H9 (cell line): ENCODE results near the gene AXL. TPM values are rescaled to one million over a fixed set of nuclear protein-coding genes. Genes with fewer than 3 reads are reported as not detected.

Source experiments
- DNase-seq: peaks from one replicate; pipeline ENCODE4 v3.0.0-alpha.2; 2017
- H2AFZ ChIP-seq: one replicate; pipeline ENCODE4 v1.6.1; 2013; ENCODE audit warnings: mild to moderate bottlenecking, low read length, control low read depth, moderate library complexity
- H2AK5ac ChIP-seq: 2 replicates; pipeline ENCODE4 v1.6.1; 2013; ENCODE audit warnings: low read length, control low read depth, mixed read lengths; ENCODE audit not compliant: insufficient read length
- H2BK120ac ChIP-seq: one replicate; pipeline ENCODE4 v1.6.1; 2013; ENCODE audit warnings: low read depth, mild to moderate bottlenecking, low read length, control low read depth, inconsistent platforms; ENCODE audit not compliant: poor library complexity, severe bottlenecking
- H2BK12ac ChIP-seq: 2 replicates; pipeline ENCODE4 v1.6.1; 2013; ENCODE audit warnings: low read length, control low read depth, mixed read lengths, low read depth; ENCODE audit not compliant: insufficient read length
- H2BK15ac ChIP-seq: 2 replicates; pipeline ENCODE4 v1.6.1; 2013; ENCODE audit warnings: low read depth, low read length, control low read depth
- H2BK20ac ChIP-seq: one replicate; pipeline ENCODE4 v1.6.1; 2013; ENCODE audit warnings: low read depth, mild to moderate bottlenecking, low read length, control low read depth, inconsistent platforms; ENCODE audit not compliant: poor library complexity, severe bottlenecking
- H2BK5ac ChIP-seq: 2 replicates; pipeline ENCODE4 v1.6.1; 2013; ENCODE audit warnings: low read length, control low read depth, mixed read lengths; ENCODE audit not compliant: insufficient read length
- H3K14ac ChIP-seq: 2 replicates; pipeline ENCODE4 v1.6.1; 2013; ENCODE audit warnings: low read length, control low read depth; ENCODE audit not compliant: insufficient read depth
- H3K18ac ChIP-seq: 2 replicates; pipeline ENCODE4 v1.6.1; 2013; ENCODE audit warnings: low read depth, mild to moderate bottlenecking, mixed read lengths, low read length, control low read depth; ENCODE audit not compliant: insufficient read length
- H3K23ac ChIP-seq: 2 replicates; pipeline ENCODE4 v1.6.1; 2013; ENCODE audit warnings: low read length, control low read depth, mixed read lengths, low read depth; ENCODE audit not compliant: insufficient read length
- H3K23me2 ChIP-seq: 2 replicates; pipeline ENCODE4 v1.6.1; 2013; ENCODE audit warnings: low read depth, mild to moderate bottlenecking, mixed read lengths, low read length, control low read depth; ENCODE audit not compliant: insufficient read length, poor library complexity, severe bottlenecking
- H3K27ac ChIP-seq: 2 replicates; pipeline ENCODE4 v1.5.1; 2013; ENCODE audit warnings: low read length, control low read depth, mixed read lengths, low read depth; ENCODE audit not compliant: insufficient read length
- H3K27me3 ChIP-seq: 2 replicates; pipeline ENCODE4 v1.6.1; 2013; ENCODE audit warnings: low read length, control low read depth, inconsistent platforms; ENCODE audit not compliant: insufficient read depth
- H3K4ac ChIP-seq: 2 replicates; pipeline ENCODE4 v1.6.1; 2013; ENCODE audit warnings: low read depth, mild to moderate bottlenecking, control low read depth, inconsistent platforms, low read length, moderate library complexity
- H3K4me1 ChIP-seq: 2 replicates; pipeline ENCODE4 v1.6.1; 2013; ENCODE audit warnings: low read length, control low read depth, inconsistent platforms; ENCODE audit not compliant: insufficient read depth
- H3K4me2 ChIP-seq: 2 replicates; pipeline ENCODE4 v1.6.1; 2013; ENCODE audit warnings: low read length, control low read depth, mixed read lengths; ENCODE audit not compliant: insufficient read length, insufficient read depth
- H3K56ac ChIP-seq: 2 replicates; pipeline ENCODE4 v1.6.1; 2013; ENCODE audit warnings: low read depth, mild to moderate bottlenecking, mixed read lengths, low read length, control low read depth; ENCODE audit not compliant: insufficient read length
- H3K79me1 ChIP-seq: 2 replicates; pipeline ENCODE4 v1.6.1; 2013; ENCODE audit warnings: low read depth, mild to moderate bottlenecking, moderate library complexity, low read length, control low read depth, inconsistent platforms; ENCODE audit not compliant: insufficient read depth, poor library complexity, severe bottlenecking
- H3K79me2 ChIP-seq: 2 replicates; pipeline ENCODE4 v1.6.1; 2013; ENCODE audit warnings: low read length, control low read depth, inconsistent platforms; ENCODE audit not compliant: insufficient read depth
- H3K9ac ChIP-seq: 2 replicates; pipeline ENCODE4 v1.6.1; 2013; ENCODE audit warnings: low read length, control low read depth, mixed read lengths; ENCODE audit not compliant: insufficient read length; ENCODE audit errors: extremely low read depth
- H3K9me3 ChIP-seq: one replicate; pipeline ENCODE4 v1.6.1; 2013; ENCODE audit warnings: low read depth, low read length, inconsistent platforms; ENCODE audit not compliant: control insufficient read depth
- H3T11ph ChIP-seq: one replicate; pipeline ENCODE4 v1.6.1; 2013; ENCODE audit warnings: mild to moderate bottlenecking, low read length, control low read depth, inconsistent platforms
- H4K20me1 ChIP-seq: one replicate; pipeline ENCODE4 v1.6.1; 2013; ENCODE audit not compliant: control insufficient read depth, insufficient read length, insufficient read depth
- H4K5ac ChIP-seq: 2 replicates; pipeline ENCODE4 v1.6.1; 2013; ENCODE audit warnings: low read depth, mild to moderate bottlenecking, mixed read lengths, low read length, control low read depth; ENCODE audit not compliant: insufficient read length
- H4K8ac ChIP-seq: replicated peaks from 2 replicates; pipeline ENCODE4 v1.6.1; 2013; ENCODE audit warnings: low read length, control low read depth, mixed read lengths, low read depth; ENCODE audit not compliant: insufficient read length
- H4K91ac ChIP-seq: 2 replicates; pipeline ENCODE4 v1.6.1; 2013; ENCODE audit warnings: low read depth, mild to moderate bottlenecking, moderate library complexity, mixed read lengths, low read length, control low read depth; ENCODE audit not compliant: insufficient read length
- H3K27ac Mint-ChIP-seq, 3 experiments: 2 replicates in 2 of 3; 3 replicates in 1 of 3; pipeline ENCODE4 v1.8.0; 2020 to 2021; ENCODE audit warnings: mixed read lengths in 3 of 3, mild to moderate bottlenecking in 1 of 3, moderate library complexity in 1 of 3
- H3K27me3 Mint-ChIP-seq: 2 replicates; pipeline ENCODE4 v1.8.0; 2021; ENCODE audit warnings: low read depth, mild to moderate bottlenecking, moderate library complexity, mixed read lengths
- H3K36me3 Mint-ChIP-seq, 3 experiments: 2 replicates in 2 of 3; 3 replicates in 1 of 3; pipeline ENCODE4 v1.8.0; 2020 to 2021; ENCODE audit warnings: low read depth in 3 of 3, mixed read lengths in 3 of 3; ENCODE audit not compliant: insufficient read depth in 1 of 3
- H3K4me1 Mint-ChIP-seq, 2 experiments: 2 replicates each; pipeline ENCODE4 v1.8.0; 2020; ENCODE audit warnings: mixed read lengths in 2 of 2
- H3K4me3 Mint-ChIP-seq, 2 experiments: 2 replicates in 1 of 2; 3 replicates in 1 of 2; pipeline ENCODE4 v1.8.0; 2020 to 2021; ENCODE audit warnings: mild to moderate bottlenecking in 2 of 2, mixed read lengths in 2 of 2, moderate library complexity in 1 of 2
- H3K9me3 Mint-ChIP-seq, 2 experiments: 2 replicates in 1 of 2; 3 replicates in 1 of 2; pipeline ENCODE4 v1.8.0; 2020; ENCODE audit warnings: mild to moderate bottlenecking in 2 of 2, mixed read lengths in 2 of 2, moderate library complexity in 1 of 2
- WGBS: extraction: QIAGEN DNeasy Blood & Tissue Kit; methylation state at CpG from one replicate; pipeline ENCODE4 v1.1.7; 2013; ENCODE audit warnings: missing lambda C conversion rate, low lambda C conversion rate, mixed read lengths; ENCODE audit not compliant: insufficient read length; ENCODE audit errors: extremely low coverage; 5-methylcytosine and 5-hydroxymethylcytosine counted together
- total RNA-seq: library from RNA; stranded (reverse); gene quantifications from 2 replicates; pipeline ENCODE4 v1.2.1, GENCODE V29; 2021
- TF ChIP-seq, protein P1 (sequence below): fragments of 200-600 bp; sonication (generic); conservative IDR thresholded peaks from 3 replicates; pipeline ENCODE4 v1.8.0; 2021; ENCODE audit warnings: antibody characterized with exemption, mild to moderate bottlenecking

AXL gene
- total RNA-seq, 1 experiment from 2014 or later: 29.4 TPM

DNA sequence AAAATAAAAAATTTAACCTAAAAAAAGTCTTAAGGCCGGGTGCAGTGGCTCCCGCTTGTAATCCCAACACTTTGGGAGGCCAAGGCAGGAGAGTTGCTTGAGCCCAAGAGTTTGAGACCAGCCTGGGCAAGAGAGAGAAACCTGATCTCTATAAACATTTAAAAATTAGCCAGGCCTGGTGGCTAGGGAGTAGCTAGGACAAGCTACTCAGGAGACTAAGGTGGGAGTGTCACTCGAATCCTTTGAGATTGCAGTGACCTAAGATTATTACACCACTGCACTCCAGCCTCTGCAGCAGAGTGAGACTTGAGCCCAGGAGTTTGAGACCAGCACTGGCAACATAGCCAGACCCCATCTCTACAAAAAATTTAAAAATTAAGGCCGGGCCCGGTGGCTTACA is 92.0 kb downstream of the AXL start:
- Histone ChIP-seq H2BK20ac (no peak overlapping the region), H3K18ac (no peak overlapping the region), H3T11ph (no peak overlapping the region), H4K8ac (no peak overlapping the region), H2AK5ac (no peak overlapping the region), H3K79me2 (no peaks in the 10 kb centered on the region), H2BK15ac (no peak overlapping the region), H2BK120ac (no peak overlapping the region), H3K14ac (no peak overlapping the region), H3K23ac (no peak overlapping the region), H3K56ac (no peak overlapping the region), H3K27ac (no peak overlapping the region), H4K5ac (no peak overlapping the region), H4K20me1 (peaks cover 2% of the 10 kb centered on the region), H3K4me2 (peak overlapping the region; percentile 92), H2BK12ac (no peak overlapping the region), H3K23me2 (peaks cover 12% of the 10 kb centered on the region), H4K91ac (no peak overlapping the region), H3K9ac (peak overlapping the region; percentile 17), H3K27me3 (no peaks in the 10 kb centered on the region), H2AFZ (no peak overlapping the region), H3K79me1 (no peaks in the 10 kb centered on the region), H3K9me3 (no peaks in the 10 kb centered on the region), H2BK5ac (no peak overlapping the region), H3K4ac (no peak overlapping the region), H3K4me1 (no peaks in the 10 kb centered on the region)
- Mint-ChIP-seq H3K27ac (peak overlapping the region in 1 of 3 experiments; percentile 23; a peak in 1 of 7 replicates), H3K36me3 (peaks cover 19 to 49% (median 48%) of the 10 kb centered on the region in 3 experiments), H3K4me1 (peaks cover 20 to 33% of the 10 kb centered on the region in 2 experiments), H3K9me3 (peaks cover 0 to 3% of the 10 kb centered on the region in 2 experiments; a peak in 1 of 5 replicates), H3K27me3 (peaks cover 1% of the 10 kb centered on the region; the same call in 1 of the 2 replicates), H3K4me3 (peak overlapping the region; percentile 92 to 98; a peak in 4 of 5 replicates)
- DNase-seq: no peak
- TF ChIP-seq, protein P1, sequence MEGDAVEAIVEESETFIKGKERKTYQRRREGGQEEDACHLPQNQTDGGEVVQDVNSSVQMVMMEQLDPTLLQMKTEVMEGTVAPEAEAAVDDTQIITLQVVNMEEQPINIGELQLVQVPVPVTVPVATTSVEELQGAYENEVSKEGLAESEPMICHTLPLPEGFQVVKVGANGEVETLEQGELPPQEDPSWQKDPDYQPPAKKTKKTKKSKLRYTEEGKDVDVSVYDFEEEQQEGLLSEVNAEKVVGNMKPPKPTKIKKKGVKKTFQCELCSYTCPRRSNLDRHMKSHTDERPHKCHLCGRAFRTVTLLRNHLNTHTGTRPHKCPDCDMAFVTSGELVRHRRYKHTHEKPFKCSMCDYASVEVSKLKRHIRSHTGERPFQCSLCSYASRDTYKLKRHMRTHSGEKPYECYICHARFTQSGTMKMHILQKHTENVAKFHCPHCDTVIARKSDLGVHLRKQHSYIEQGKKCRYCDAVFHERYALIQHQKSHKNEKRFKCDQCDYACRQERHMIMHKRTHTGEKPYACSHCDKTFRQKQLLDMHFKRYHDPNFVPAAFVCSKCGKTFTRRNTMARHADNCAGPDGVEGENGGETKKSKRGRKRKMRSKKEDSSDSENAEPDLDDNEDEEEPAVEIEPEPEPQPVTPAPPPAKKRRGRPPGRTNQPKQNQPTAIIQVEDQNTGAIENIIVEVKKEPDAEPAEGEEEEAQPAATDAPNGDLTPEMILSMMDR: no peak
- no CpG with 5 or more reads among the region's 5 CpGs for WGBS

Other genes with a start within 250 kb of the AXL start
- 2.3 and 3.0 TPM in 2 replicates for gene CYP2B6, start 227.9 kb upstream of the AXL start, total RNA-seq
- 0.63 and 0.72 TPM in 2 replicates for gene CYP2A13, start 130.8 kb upstream of the AXL start, total RNA-seq
- 0.63 TPM in 1 of 2 replicates, not detected in the other for gene CYP2F1, start 104.8 kb upstream of the AXL start, total RNA-seq
- gene CYP2S1, start 26.0 kb upstream of the AXL start, total RNA-seq: 159 and 175 TPM in 2 replicates
- 309 and 315 TPM in 2 replicates for gene HNRNPUL1, start 45.1 kb downstream of the AXL start, total RNA-seq
- 37.2 and 39.4 TPM in 2 replicates for gene CCDC97, start 90.9 kb downstream of the AXL start, total RNA-seq
- 30.1 and 31.3 TPM in 2 replicates for gene TGFB1, start 134.7 kb downstream of the AXL start, total RNA-seq
- 4.8 and 5.2 TPM in 2 replicates for gene B9D2, start 144.9 kb downstream of the AXL start, total RNA-seq
- gene TMEM91, start 157.3 kb downstream of the AXL start, total RNA-seq: 5.7 and 6.1 TPM in 2 replicates
- 58.7 and 62.1 TPM in 2 replicates for gene EXOSC5, start 178.1 kb downstream of the AXL start, total RNA-seq
- 21.1 and 28.3 TPM in 2 replicates for gene BCKDHA, start 178.6 kb downstream of the AXL start, total RNA-seq
- 0.86 and 0.96 TPM in 2 replicates for gene B3GNT8, start 208.2 kb downstream of the AXL start, total RNA-seq
- 70.5 and 74.7 TPM in 2 replicates for gene DMAC2, start 220.7 kb downstream of the AXL start, total RNA-seq
- gene ERICH4, start 223.9 kb downstream of the AXL start, total RNA-seq: not detected in 2 replicates